Bronchial epithelial cell (primary cell): ENCODE results near the gene EFNA5. TPM values are rescaled to one million over a fixed set of nuclear protein-coding genes. Genes with fewer than 3 reads are reported as not detected.
A peak's percentile ranks its signal among the peaks of the same experiment; 100 is the strongest.

Source experiments
- DNase-seq: peaks from one replicate; pipeline ENCODE4 v3.0.0-alpha.2; 2010; ENCODE audit warnings: low read depth
- FAIRE-seq: peaks from 2 replicates; lab custom pipeline; 2011; peaks lifted over from hg19 to GRCh38; lab: Jason Lieb, UNC
- H3K27me3 ChIP-seq: 2 replicates; pipeline ENCODE4 v1.5.1; 2011; ENCODE audit warnings: low read length; ENCODE audit not compliant: control insufficient read depth, insufficient read depth
- H3K36me3 ChIP-seq: 2 replicates; pipeline ENCODE4 v1.5.1; 2011; ENCODE audit warnings: low read length; ENCODE audit not compliant: control insufficient read depth, insufficient read depth
- H3K4me3 ChIP-seq: 2 replicates; pipeline ENCODE4 v1.5.1; 2011; ENCODE audit warnings: mild to moderate bottlenecking, low read depth, low read length, control low read depth
- total RNA-seq: library from RNA; depleted of rRNA; stranded (reverse); fragments of >200 nt; gene quantifications from 2 replicates; pipeline ENCODE4 v1.2.1, GENCODE V29; 2014
- TF ChIP-seq, protein P1 (sequence below): IDR thresholded peaks from 2 replicates; pipeline ENCODE4 v1.5.1; 2011; ENCODE audit warnings: mild to moderate bottlenecking, moderate library complexity, low read length, control low read depth, inconsistent platforms; ENCODE audit not compliant: insufficient read depth, severe bottlenecking

The EFNA5 gene
- total RNA-seq, 1 donor from 2014 or later: 3.9 TPM

- DNase-seq: peak; percentile 54
- Histone ChIP-seq H3K36me3 (no peaks in the 10 kb centered on the region), H3K4me3 (peak overlapping the region; percentile 86), H3K27me3 (no peaks in the 10 kb centered on the region)
- TF ChIP-seq, protein P1, sequence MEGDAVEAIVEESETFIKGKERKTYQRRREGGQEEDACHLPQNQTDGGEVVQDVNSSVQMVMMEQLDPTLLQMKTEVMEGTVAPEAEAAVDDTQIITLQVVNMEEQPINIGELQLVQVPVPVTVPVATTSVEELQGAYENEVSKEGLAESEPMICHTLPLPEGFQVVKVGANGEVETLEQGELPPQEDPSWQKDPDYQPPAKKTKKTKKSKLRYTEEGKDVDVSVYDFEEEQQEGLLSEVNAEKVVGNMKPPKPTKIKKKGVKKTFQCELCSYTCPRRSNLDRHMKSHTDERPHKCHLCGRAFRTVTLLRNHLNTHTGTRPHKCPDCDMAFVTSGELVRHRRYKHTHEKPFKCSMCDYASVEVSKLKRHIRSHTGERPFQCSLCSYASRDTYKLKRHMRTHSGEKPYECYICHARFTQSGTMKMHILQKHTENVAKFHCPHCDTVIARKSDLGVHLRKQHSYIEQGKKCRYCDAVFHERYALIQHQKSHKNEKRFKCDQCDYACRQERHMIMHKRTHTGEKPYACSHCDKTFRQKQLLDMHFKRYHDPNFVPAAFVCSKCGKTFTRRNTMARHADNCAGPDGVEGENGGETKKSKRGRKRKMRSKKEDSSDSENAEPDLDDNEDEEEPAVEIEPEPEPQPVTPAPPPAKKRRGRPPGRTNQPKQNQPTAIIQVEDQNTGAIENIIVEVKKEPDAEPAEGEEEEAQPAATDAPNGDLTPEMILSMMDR: no peak
- FAIRE-seq: no peak
These were observed 2.3 kb downstream of the EFNA5 start for GRCh38 chr5:107668154-107669095.

DNA sequence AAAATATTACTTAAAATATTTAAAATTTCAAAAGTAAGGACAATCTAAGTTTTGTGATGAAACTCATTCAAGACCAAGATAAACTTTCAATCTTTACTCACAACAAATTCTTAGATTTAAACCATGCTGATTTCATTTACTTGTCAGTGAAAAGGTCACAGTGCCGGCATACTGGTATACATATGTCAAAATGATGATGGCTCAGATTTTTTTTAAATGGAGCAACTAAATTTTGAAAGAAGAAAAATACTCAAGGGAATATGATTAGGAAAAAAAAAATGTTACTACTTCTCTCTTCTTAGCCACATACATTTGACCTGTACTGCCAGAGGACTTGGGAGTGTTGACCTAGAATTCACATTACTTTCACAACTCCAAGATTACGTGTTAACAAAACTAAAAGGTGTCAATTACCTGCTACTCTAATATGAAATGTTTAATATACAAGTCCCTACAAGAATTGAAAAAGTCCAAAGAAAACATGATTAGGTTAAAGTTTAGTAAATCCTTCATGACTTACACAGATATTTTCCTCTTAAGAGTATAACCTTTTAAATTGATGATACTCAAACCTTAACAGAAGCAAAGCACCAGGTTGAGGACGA lies 4.6 kb downstream of the EFNA5 start:
- peaks cover 2% of the 10 kb centered on the region for H3K36me3 ChIP-seq
- FAIRE-seq (no peak), DNase-seq (peak; percentile 77)
- no peaks in the 10 kb centered on the region for H3K27me3 ChIP-seq
- TF ChIP-seq, protein P1: no peak
- peak overlapping the region; percentile 8 for H3K4me3 ChIP-seq

DNA sequence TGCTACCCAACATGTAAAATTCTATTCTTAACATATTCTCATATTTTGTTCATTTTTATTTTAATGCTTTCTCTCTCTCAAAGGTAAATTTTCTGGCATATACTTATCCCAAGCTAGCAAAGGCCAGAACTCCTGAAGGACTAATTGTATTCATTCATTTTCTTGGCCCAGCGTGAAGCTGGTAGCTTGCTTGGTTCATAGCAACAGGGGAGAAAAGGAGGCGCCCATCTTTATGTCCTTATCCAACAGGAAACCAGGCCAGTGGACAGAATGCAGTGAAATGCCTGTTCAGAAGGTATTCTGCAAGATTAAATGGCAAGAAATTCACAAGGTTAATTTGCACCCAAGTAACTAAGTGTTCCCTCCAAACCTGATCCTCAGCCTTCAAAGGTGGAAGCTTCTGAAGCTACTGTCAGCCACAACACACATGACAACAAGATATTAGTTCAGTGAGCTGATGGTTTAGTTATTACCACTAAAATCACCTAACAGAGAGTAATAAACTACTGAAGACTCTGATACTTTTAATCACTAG lies 5.6 kb downstream of the EFNA5 start:
- H3K36me3 ChIP-seq: peaks cover 2% of the 10 kb centered on the region
- no peak for FAIRE-seq
- H3K27me3 ChIP-seq: no peaks in the 10 kb centered on the region
- no peak overlapping the region for H3K4me3 ChIP-seq
- TF ChIP-seq, protein P1: no peak
- DNase-seq: no peak

DNA sequence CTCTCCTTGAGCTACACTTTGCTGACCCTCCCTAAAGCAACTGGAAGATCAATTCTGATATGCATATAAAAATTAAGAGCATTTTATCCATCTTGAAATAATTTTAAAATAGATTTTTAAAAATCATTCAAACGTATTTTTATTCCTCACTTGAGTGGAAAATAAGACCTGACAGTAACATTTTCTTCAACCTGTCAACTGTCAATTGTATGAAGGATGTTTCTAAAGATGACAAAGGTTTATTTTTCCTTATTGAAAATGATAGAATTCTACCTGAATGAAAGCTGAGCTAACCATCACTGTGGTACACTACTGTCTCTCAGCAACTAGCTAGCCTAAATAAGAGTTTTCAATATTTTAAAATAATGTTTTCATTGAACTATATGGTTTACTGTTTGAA lies 7.0 kb downstream of the EFNA5 start:
- DNase-seq (no peak), FAIRE-seq (no peak)
- Histone ChIP-seq H3K27me3 (no peaks in the 10 kb centered on the region), H3K36me3 (peaks cover 2% of the 10 kb centered on the region), H3K4me3 (no peak overlapping the region)
- TF ChIP-seq, protein P1: no peak

DNA sequence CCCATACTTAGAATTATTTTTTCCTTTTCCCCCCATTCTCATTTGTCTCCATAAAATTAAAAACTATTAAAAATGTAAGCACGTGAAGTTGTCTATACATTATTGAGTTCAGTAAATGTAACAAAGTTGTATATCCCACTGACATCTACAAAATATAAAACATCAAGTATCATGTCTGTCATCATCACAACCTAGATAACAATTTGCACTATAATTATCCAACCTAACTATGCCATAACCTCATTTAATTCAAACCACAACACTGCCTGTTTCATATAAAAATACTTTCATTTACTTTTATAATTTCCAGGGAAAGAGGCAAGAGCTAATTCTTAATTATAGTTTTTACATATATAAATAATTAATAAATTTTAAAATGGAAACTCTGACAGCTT lies 9.1 kb downstream of the EFNA5 start:
- FAIRE-seq (no peak), DNase-seq (no peak)
- H3K36me3 ChIP-seq: peaks cover 2% of the 10 kb centered on the region
- TF ChIP-seq, protein P1: no peak
- no peaks in the 10 kb centered on the region for H3K27me3 ChIP-seq
- H3K4me3 ChIP-seq: no peak overlapping the region
